ENCODE results near the gene TYMP.

DNA sequence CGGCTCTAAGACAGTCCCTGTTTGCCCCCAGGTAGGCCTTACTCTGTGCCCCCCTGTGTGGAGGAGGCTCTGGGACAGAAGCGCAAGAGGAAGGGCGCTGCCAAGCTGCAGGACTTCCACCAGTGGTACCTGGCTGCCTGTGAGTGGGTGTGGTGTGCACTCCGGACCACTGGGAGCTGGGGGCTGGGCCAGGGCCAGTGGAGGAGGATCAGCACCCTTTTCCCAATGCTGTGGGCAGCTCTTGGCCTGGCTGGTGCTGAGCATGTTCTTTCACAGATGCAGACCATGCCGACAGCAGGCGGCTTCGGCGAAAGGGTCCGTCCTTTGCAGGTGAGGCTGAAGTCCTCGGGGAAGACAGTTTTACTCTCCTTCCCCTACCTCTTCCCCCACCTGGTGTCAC is 8.1 kb downstream of the TYMP start:
- TF ChIP-seq, protein P1, sequence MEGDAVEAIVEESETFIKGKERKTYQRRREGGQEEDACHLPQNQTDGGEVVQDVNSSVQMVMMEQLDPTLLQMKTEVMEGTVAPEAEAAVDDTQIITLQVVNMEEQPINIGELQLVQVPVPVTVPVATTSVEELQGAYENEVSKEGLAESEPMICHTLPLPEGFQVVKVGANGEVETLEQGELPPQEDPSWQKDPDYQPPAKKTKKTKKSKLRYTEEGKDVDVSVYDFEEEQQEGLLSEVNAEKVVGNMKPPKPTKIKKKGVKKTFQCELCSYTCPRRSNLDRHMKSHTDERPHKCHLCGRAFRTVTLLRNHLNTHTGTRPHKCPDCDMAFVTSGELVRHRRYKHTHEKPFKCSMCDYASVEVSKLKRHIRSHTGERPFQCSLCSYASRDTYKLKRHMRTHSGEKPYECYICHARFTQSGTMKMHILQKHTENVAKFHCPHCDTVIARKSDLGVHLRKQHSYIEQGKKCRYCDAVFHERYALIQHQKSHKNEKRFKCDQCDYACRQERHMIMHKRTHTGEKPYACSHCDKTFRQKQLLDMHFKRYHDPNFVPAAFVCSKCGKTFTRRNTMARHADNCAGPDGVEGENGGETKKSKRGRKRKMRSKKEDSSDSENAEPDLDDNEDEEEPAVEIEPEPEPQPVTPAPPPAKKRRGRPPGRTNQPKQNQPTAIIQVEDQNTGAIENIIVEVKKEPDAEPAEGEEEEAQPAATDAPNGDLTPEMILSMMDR (IDR thresholded peaks at IDR 0.05): no peak
- TF ChIP-seq PHF8 (IDR thresholded peaks at IDR 0.05; ENCODE audit: borderline replicate concordance, low read depth) (no peak), POLR2A (IDR thresholded peaks at IDR 0.05; ENCODE audit: low read length) (no peak), ESRRA (IDR thresholded peaks at IDR 0.05; ENCODE audit: borderline replicate concordance, low read length) (no peak), EP300 (IDR thresholded peaks at IDR 0.05) (no peak)

All from A549 (cell line).